Hepatocyte (in vitro differentiated cells): ENCODE results near the gene SLC9B1. TPM values are rescaled to one million over a fixed set of nuclear protein-coding genes. Genes with fewer than 3 reads are reported as not detected.
"Not testable (repeated sequence)": the region's sequence is repeated elsewhere in the genome, so short reads cannot be mapped to it uniquely, and the experiment has no call there.

Experiments used
- DNase-seq: peaks from one replicate; pipeline ENCODE4 v3.0.0-alpha.2; 2016; ENCODE audit warnings: low spot score
- H2AFZ ChIP-seq: fragments of 200-600 bp; sonication (generic); 2 replicates; pipeline ENCODE4 v1.6.0; 2016; ENCODE audit warnings: antibody characterized with exemption, mild to moderate bottlenecking
- H3K27ac ChIP-seq: fragments of 200-600 bp; sonication (generic); 2 replicates; pipeline ENCODE4 v1.5.1; 2016; ENCODE audit warnings: mild to moderate bottlenecking
- H3K27me3 ChIP-seq: fragments of 200-600 bp; sonication (generic); 2 replicates; pipeline ENCODE4 v1.6.1; 2016
- H3K36me3 ChIP-seq: fragments of 200-600 bp; sonication (generic); replicated peaks from 2 replicates; pipeline ENCODE4 v1.5.1; 2016; ENCODE audit warnings: low read depth; ENCODE audit not compliant: insufficient read depth
- H3K4me1 ChIP-seq: fragments of 200-600 bp; sonication (generic); 2 replicates; pipeline ENCODE4 v1.5.1; 2016; ENCODE audit warnings: mild to moderate bottlenecking, moderate library complexity; ENCODE audit not compliant: insufficient read depth
- H3K4me2 ChIP-seq: fragments of 200-600 bp; sonication (generic); 2 replicates; pipeline ENCODE4 v1.6.0; 2016
- H3K4me3 ChIP-seq: fragments of 200-600 bp; sonication (generic); 2 replicates; pipeline ENCODE4 v1.5.1; 2016; ENCODE audit warnings: mild to moderate bottlenecking
- H3K79me2 ChIP-seq: fragments of 200-600 bp; sonication (generic); 2 replicates; pipeline ENCODE4 v1.6.0; 2017; ENCODE audit warnings: mild to moderate bottlenecking
- H3K9me2 ChIP-seq: fragments of 200-600 bp; sonication (generic); replicated peaks from 2 replicates; pipeline ENCODE4 v1.6.0; 2017; ENCODE audit warnings: mild to moderate bottlenecking; ENCODE audit not compliant: insufficient read depth
- H3K9me3 ChIP-seq: fragments of 200-600 bp; sonication (generic); 2 replicates; pipeline ENCODE4 v1.5.1; 2016; ENCODE audit warnings: low read depth, mild to moderate bottlenecking
- H4K20me1 ChIP-seq: fragments of 200-600 bp; sonication (generic); 2 replicates; pipeline ENCODE4 v1.6.0; 2016; ENCODE audit warnings: mild to moderate bottlenecking; ENCODE audit not compliant: insufficient read depth, poor library complexity, severe bottlenecking
- CTCF ChIP-seq: fragments of 200-600 bp; sonication (generic); IDR thresholded peaks from 2 replicates; pipeline ENCODE4 v1.5.1; 2016; ENCODE audit warnings: antibody characterized with exemption, mild to moderate bottlenecking; ENCODE audit not compliant: poor library complexity
- EZH2 ChIP-seq: fragments of 200-600 bp; sonication (generic); IDR thresholded peaks from 2 replicates; pipeline ENCODE4 v1.6.1; 2016; ENCODE audit warnings: antibody characterized with exemption, mild to moderate bottlenecking, borderline replicate concordance
- EZH2phosphoT487 ChIP-seq: fragments of 200-600 bp; sonication (generic); IDR thresholded peaks from one replicate; pipeline ENCODE4 v1.6.1; 2018; ENCODE audit warnings: antibody characterized with exemption, mild to moderate bottlenecking, low read depth, moderate library complexity; ENCODE audit not compliant: unreplicated experiment, severe bottlenecking
- WGBS: methylation state at CpG from one replicate; pipeline ENCODE4 v1.1.6; 2016; ENCODE audit warnings: low lambda C conversion rate; ENCODE audit errors: missing lambda C conversion rate; 5-methylcytosine and 5-hydroxymethylcytosine counted together
- polyA plus RNA-seq: library from polyadenylated mRNA; unstranded; fragments of >200 nt; fragmentation: Nextera tagmentation; extraction: Ambion mirVana; gene quantifications from 2 replicates; pipeline ENCODE4 v1.2.1, GENCODE V29; 2016
- total RNA-seq: library from RNA; depleted of rRNA; stranded (reverse); fragments of >200 nt; gene quantifications from 2 replicates; pipeline ENCODE4 v1.2.3, GENCODE V29; 2014

Gene SLC9B1
- total and polyA plus RNA-seq, 2 experiments from 2014 or later = not detected

- not testable (repeated sequence) for H4K20me1 ChIP-seq, H3K4me1 ChIP-seq, H3K9me2 ChIP-seq, H3K27me3 ChIP-seq, H3K9me3 ChIP-seq, H3K4me3 ChIP-seq, H3K4me2 ChIP-seq, DNase-seq, H3K36me3 ChIP-seq, H2AFZ ChIP-seq
- peak overlapping the region; percentile 44 for H3K27ac ChIP-seq
- H3K79me2 ChIP-seq = peaks cover 67% of the 10 kb centered on the region
- 95% methylated on average over 3 of the region's 3 CpGs for WGBS
Measured at GRCh38 chr4:102877477-102878106, 141.9 kb downstream of the SLC9B1 start.

GRCh38 chr4:102871772-102872171 lies 147.7 kb downstream of the SLC9B1 start:
- Histone ChIP-seq H3K36me3 (no peaks in the 10 kb centered on the region), H3K4me1 (peaks cover 9% of the 10 kb centered on the region), H3K27ac (no peak overlapping the region), H3K9me2 (no peaks in the 10 kb centered on the region), H4K20me1 (no peaks in the 10 kb centered on the region), H3K4me3 (no peak overlapping the region), H3K79me2 (peaks cover 79% of the 10 kb centered on the region), H3K4me2 (peak overlapping the region; percentile 81), H3K27me3 (no peaks in the 10 kb centered on the region), H2AFZ (no peak overlapping the region), H3K9me3 (no peaks in the 10 kb centered on the region)
- no peak for DNase-seq
- 78% methylated on average over 2 of the region's 2 CpGs for WGBS
- no peak for TF ChIP-seq EZH2phosphoT487
- no peak for TF ChIP-seq EZH2
- no peak for TF ChIP-seq CTCF

GRCh38 chr4:102869569-102870197 lies 149.8 kb downstream of the SLC9B1 start:
- H3K79me2 ChIP-seq = peaks cover 78% of the 10 kb centered on the region
- H3K4me3 ChIP-seq = peak overlapping the region; percentile 93
- H3K9me3 ChIP-seq = no peaks in the 10 kb centered on the region
- TF ChIP-seq EZH2phosphoT487 (no peak), CTCF (no peak), EZH2 (no peak)
- 10% methylated on average over 19 of the region's 19 CpGs for WGBS
- peak overlapping the region; percentile 93 for H2AFZ ChIP-seq
- no peaks in the 10 kb centered on the region for H3K36me3 ChIP-seq
- DNase-seq = no peak
- no peaks in the 10 kb centered on the region for H3K27me3 ChIP-seq
- peak overlapping the region; percentile 98 for H3K27ac ChIP-seq
- H3K9me2 ChIP-seq = no peaks in the 10 kb centered on the region
- H3K4me1 ChIP-seq = peaks cover 9% of the 10 kb centered on the region
- H4K20me1 ChIP-seq = no peaks in the 10 kb centered on the region
- H3K4me2 ChIP-seq = peak overlapping the region; percentile 81

- peak; percentile 97 for DNase-seq
- H3K79me2 ChIP-seq = peaks cover 75% of the 10 kb centered on the region
Measured at GRCh38 chr4:102868781-102869568, 150.5 kb downstream of the SLC9B1 start, which contains the start of gene CISD2. CISD2 (plus strand) TSS chr4:102868992; CDS start chr4:102869085, 93 bp downstream.

More at GRCh38 chr4:102868781-102869568, 150.5 kb downstream of the SLC9B1 start, which contains the start of gene CISD2:
- Histone ChIP-seq H2AFZ (peak within 1 kb of the TSS; percentile 93), H3K9me3 (no peaks in the 10 kb centered on the region), H4K20me1 (no peaks in the 10 kb centered on the region), H3K4me2 (peak within 1 kb of the TSS; percentile 81), H3K9me2 (no peaks in the 10 kb centered on the region), H3K36me3 (no peaks in the 10 kb centered on the region), H3K4me3 (peak within 1 kb of the TSS; percentile 93), H3K27me3 (no peaks in the 10 kb centered on the region), H3K27ac (peak within 1 kb of the TSS; percentile 98), H3K4me1 (peaks cover 9% of the 10 kb centered on the region)
- under 1% methylated on average over 50 of the region's 71 CpGs for WGBS
- TF ChIP-seq EZH2phosphoT487 = no peak
- TF ChIP-seq CTCF = no peak
- no peak for TF ChIP-seq EZH2
